Measurements from ENCODE around the gene NLRP7.
"Not testable (repeated sequence)": the region's sequence is repeated elsewhere in the genome, so short reads cannot be mapped to it uniquely, and the experiment has no call there.

DNA sequence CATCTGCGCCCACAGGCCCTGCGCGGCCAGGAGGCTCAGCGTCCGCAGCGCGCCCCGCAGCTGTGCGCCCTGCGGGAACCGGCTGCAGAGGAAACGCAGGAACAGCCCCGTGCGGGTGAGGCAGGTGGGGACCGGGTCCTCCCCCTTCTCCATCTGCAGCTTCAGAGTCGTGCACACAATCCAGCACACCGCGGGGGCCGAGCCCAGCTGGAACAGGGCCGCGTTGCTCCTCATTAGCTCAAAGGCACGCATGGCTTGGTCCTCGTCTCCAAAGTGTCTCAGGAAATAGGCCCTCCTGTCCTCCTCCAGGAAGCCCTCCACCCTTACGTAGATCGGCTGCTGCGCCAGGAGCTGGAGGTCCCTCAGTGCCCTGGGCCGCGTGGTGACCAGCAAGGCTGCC lies 7.8 kb downstream of the NLRP7 start:
- TF ChIP-seq, protein P1, sequence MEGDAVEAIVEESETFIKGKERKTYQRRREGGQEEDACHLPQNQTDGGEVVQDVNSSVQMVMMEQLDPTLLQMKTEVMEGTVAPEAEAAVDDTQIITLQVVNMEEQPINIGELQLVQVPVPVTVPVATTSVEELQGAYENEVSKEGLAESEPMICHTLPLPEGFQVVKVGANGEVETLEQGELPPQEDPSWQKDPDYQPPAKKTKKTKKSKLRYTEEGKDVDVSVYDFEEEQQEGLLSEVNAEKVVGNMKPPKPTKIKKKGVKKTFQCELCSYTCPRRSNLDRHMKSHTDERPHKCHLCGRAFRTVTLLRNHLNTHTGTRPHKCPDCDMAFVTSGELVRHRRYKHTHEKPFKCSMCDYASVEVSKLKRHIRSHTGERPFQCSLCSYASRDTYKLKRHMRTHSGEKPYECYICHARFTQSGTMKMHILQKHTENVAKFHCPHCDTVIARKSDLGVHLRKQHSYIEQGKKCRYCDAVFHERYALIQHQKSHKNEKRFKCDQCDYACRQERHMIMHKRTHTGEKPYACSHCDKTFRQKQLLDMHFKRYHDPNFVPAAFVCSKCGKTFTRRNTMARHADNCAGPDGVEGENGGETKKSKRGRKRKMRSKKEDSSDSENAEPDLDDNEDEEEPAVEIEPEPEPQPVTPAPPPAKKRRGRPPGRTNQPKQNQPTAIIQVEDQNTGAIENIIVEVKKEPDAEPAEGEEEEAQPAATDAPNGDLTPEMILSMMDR (IDR thresholded peaks at IDR 0.05) = not testable (repeated sequence)
- TF ChIP-seq POLR2A (IDR thresholded peaks at IDR 0.05) = not testable (repeated sequence)

All from lower leg skin (tissue), 3 donors.